IMR-90 (cell line): ENCODE results near the gene P2RY2.

ENCODE experiments used
- BHLHE40 ChIP-seq: fragments of 150-350 bp; IDR thresholded peaks from 2 replicates; pipeline ENCODE4 v1.6.1; 2016; ENCODE audit warnings: mild to moderate bottlenecking, low read depth, low read length
- CEBPB ChIP-seq: IDR thresholded peaks from 2 replicates; pipeline ENCODE4 v1.6.1; 2012; ENCODE audit warnings: low read depth, low read length, improper control_type of control experiment
- FOS ChIP-seq: fragments of 150-350 bp; IDR thresholded peaks from 2 replicates; pipeline ENCODE4 v1.6.1; 2016; ENCODE audit warnings: low read depth, low read length
- MAFK ChIP-seq: IDR thresholded peaks from 2 replicates; pipeline ENCODE4 v1.6.1; 2012; ENCODE audit warnings: low read depth, low read length, improper control_type of control experiment
- POLR2A ChIP-seq: IDR thresholded peaks from 2 replicates; pipeline ENCODE4 v1.6.1; 2012; ENCODE audit warnings: mild to moderate bottlenecking, low read depth, low read length
- RAD21 ChIP-seq: IDR thresholded peaks from 2 replicates; pipeline ENCODE4 v1.6.1; 2012; ENCODE audit warnings: low read length, improper control_type of control experiment
- RFX5 ChIP-seq: IDR thresholded peaks from 2 replicates; pipeline ENCODE4 v1.8.0; 2012; ENCODE audit warnings: low read depth, mild to moderate bottlenecking, low read length, moderate library complexity
- SMC3 ChIP-seq: fragments of 150-350 bp; IDR thresholded peaks from 2 replicates; pipeline ENCODE4 v1.6.1; 2016; ENCODE audit warnings: low read depth, mild to moderate bottlenecking, antibody characterized with exemption, low read length, moderate library complexity
- TF ChIP-seq, protein P1 (sequence below): conservative IDR thresholded peaks from 2 replicates; pipeline ENCODE4 v1.5.1; 2012; ENCODE audit warnings: mild to moderate bottlenecking, low read depth, low read length, improper control_type of control experiment
- TF ChIP-seq, protein P2 (sequence below): fragments of 150-350 bp; IDR thresholded peaks from 2 replicates; pipeline ENCODE4 v1.6.1; 2017; ENCODE audit warnings: mild to moderate bottlenecking, antibody characterized with exemption, low read length, low read depth
- TF ChIP-seq, protein P3 (sequence below): fragments of 150-350 bp; IDR thresholded peaks from 2 replicates; pipeline ENCODE4 v1.6.1; 2016; ENCODE audit warnings: low read depth, mild to moderate bottlenecking, low read length, moderate library complexity, borderline replicate concordance

DNA sequence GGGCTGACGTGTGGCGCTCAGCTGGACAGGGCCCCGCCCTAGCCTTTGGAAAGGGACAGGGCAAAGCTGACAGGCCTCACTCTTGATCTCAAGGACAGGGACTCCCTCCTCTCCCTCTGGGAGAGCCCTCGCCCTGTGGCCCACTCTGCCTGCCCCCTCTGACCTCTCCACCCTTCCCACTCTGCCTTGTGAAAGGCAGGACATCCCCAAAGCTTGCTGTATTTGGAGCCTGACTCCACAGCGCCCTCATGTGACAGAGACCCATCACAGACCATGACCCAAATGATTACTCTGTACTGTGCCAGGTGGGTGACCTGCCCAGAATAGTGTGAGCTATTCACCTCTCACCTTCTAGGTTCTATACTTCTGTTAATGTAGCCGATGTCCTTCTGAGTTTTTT, 18.8 kb downstream of the P2RY2 start:
- TF ChIP-seq, protein P1, sequence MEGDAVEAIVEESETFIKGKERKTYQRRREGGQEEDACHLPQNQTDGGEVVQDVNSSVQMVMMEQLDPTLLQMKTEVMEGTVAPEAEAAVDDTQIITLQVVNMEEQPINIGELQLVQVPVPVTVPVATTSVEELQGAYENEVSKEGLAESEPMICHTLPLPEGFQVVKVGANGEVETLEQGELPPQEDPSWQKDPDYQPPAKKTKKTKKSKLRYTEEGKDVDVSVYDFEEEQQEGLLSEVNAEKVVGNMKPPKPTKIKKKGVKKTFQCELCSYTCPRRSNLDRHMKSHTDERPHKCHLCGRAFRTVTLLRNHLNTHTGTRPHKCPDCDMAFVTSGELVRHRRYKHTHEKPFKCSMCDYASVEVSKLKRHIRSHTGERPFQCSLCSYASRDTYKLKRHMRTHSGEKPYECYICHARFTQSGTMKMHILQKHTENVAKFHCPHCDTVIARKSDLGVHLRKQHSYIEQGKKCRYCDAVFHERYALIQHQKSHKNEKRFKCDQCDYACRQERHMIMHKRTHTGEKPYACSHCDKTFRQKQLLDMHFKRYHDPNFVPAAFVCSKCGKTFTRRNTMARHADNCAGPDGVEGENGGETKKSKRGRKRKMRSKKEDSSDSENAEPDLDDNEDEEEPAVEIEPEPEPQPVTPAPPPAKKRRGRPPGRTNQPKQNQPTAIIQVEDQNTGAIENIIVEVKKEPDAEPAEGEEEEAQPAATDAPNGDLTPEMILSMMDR = peak; percentile 60
- TF ChIP-seq RAD21 (peak; percentile 59), POLR2A (no peak), BHLHE40 (no peak), CEBPB (peak; percentile 8; the same call in 1 of the 2 replicates), SMC3 (peak; percentile 55), RFX5 (no peak), MAFK (no peak), FOS (no peak)
- TF ChIP-seq, protein P2, sequence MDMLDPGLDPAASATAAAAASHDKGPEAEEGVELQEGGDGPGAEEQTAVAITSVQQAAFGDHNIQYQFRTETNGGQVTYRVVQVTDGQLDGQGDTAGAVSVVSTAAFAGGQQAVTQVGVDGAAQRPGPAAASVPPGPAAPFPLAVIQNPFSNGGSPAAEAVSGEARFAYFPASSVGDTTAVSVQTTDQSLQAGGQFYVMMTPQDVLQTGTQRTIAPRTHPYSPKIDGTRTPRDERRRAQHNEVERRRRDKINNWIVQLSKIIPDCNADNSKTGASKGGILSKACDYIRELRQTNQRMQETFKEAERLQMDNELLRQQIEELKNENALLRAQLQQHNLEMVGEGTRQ = no peak
- TF ChIP-seq, protein P3, sequence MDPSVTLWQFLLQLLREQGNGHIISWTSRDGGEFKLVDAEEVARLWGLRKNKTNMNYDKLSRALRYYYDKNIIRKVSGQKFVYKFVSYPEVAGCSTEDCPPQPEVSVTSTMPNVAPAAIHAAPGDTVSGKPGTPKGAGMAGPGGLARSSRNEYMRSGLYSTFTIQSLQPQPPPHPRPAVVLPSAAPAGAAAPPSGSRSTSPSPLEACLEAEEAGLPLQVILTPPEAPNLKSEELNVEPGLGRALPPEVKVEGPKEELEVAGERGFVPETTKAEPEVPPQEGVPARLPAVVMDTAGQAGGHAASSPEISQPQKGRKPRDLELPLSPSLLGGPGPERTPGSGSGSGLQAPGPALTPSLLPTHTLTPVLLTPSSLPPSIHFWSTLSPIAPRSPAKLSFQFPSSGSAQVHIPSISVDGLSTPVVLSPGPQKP = no peak
